OCI-LY1 (cell line): ENCODE data around the gene TPSD1.

ENCODE experiments used
- H2AFZ ChIP-seq: fragments of 200-600 bp; sonication (generic), shearing (Covaris generic); 2 replicates; pipeline ENCODE4 v1.6.0; 2014; ENCODE audit warnings: antibody characterized with exemption, mild to moderate bottlenecking, low read length
- H3F3A ChIP-seq: fragments of 200-600 bp; sonication (generic), shearing (Covaris generic); 2 replicates; pipeline ENCODE4 v1.6.0; 2014; ENCODE audit warnings: mild to moderate bottlenecking, antibody characterized with exemption, low read length, moderate library complexity; ENCODE audit not compliant: insufficient read depth
- H3K27ac ChIP-seq: fragments of 200-600 bp; sonication (generic); 2 replicates; pipeline ENCODE4 v1.5.1; 2014; ENCODE audit warnings: low read length, mixed run types, mild to moderate bottlenecking, low read depth; ENCODE audit not compliant: poor library complexity, severe bottlenecking
- H3K27me3 ChIP-seq: fragments of 200-600 bp; sonication (generic); 2 replicates; pipeline ENCODE4 v1.6.0; 2014; ENCODE audit warnings: antibody characterized with exemption, mild to moderate bottlenecking, low read length, moderate library complexity; ENCODE audit not compliant: insufficient read depth
- H3K36me3 ChIP-seq: fragments of 200-600 bp; sonication (generic); 2 replicates; pipeline ENCODE4 v1.6.1; 2014; ENCODE audit warnings: mild to moderate bottlenecking, antibody characterized with exemption, low read length, moderate library complexity, mixed read lengths; ENCODE audit not compliant: insufficient read depth
- H3K4me1 ChIP-seq: fragments of 200-600 bp; sonication (generic); 2 replicates; pipeline ENCODE4 v1.5.1; 2014; ENCODE audit warnings: mild to moderate bottlenecking, low read length, moderate library complexity; ENCODE audit not compliant: insufficient read depth, severe bottlenecking
- H3K4me2 ChIP-seq: fragments of 200-600 bp; sonication (generic), shearing (Covaris generic); 2 replicates; pipeline ENCODE4 v1.6.1; 2014; ENCODE audit warnings: low read length
- H3K4me3 ChIP-seq: fragments of 200-600 bp; sonication (generic); 2 replicates; pipeline ENCODE4 v1.5.1; 2014; ENCODE audit warnings: low read length, low read depth, mild to moderate bottlenecking, mixed read lengths; ENCODE audit not compliant: poor library complexity, severe bottlenecking
- H3K79me2 ChIP-seq: fragments of 200-600 bp; shearing (Covaris generic); 2 replicates; pipeline ENCODE4 v1.6.1; 2016; ENCODE audit warnings: mixed run types, low read length, mixed read lengths; ENCODE audit not compliant: insufficient read depth
- H3K9ac ChIP-seq: fragments of 200-600 bp; sonication (generic), shearing (Covaris generic); 2 replicates; pipeline ENCODE4 v1.6.1; 2014; ENCODE audit warnings: mild to moderate bottlenecking, low read length, mixed read lengths
- H3K9me2 ChIP-seq: fragments of 200-600 bp; sonication (generic), shearing (Covaris generic); 2 replicates; pipeline ENCODE4 v1.6.1; 2014; ENCODE audit warnings: low read depth, mild to moderate bottlenecking, low read length, mixed read lengths
- H3K9me3 ChIP-seq: fragments of 200-600 bp; shearing (Covaris generic); 2 replicates; pipeline ENCODE4 v1.6.1; 2014; ENCODE audit warnings: low read length, mixed read lengths
- H4K20me1 ChIP-seq: fragments of 200-600 bp; sonication (generic), shearing (Covaris generic); 2 replicates; pipeline ENCODE4 v1.6.0; 2016; ENCODE audit warnings: mild to moderate bottlenecking, low read length; ENCODE audit not compliant: insufficient read depth
- EZH2 ChIP-seq: fragments of 200-600 bp; sonication (generic), shearing (Covaris generic); IDR thresholded peaks from 2 replicates; pipeline ENCODE4 v1.8.0; 2017; ENCODE audit warnings: borderline replicate concordance, mixed run types, mild to moderate bottlenecking, antibody characterized with exemption, low read length, moderate library complexity, mixed read lengths
- TF ChIP-seq, protein P1 (sequence below): fragments of 200-600 bp; sonication (generic), shearing (Covaris generic); IDR thresholded peaks from 2 replicates; pipeline ENCODE4 v1.5.1; 2017; ENCODE audit warnings: mild to moderate bottlenecking, antibody characterized with exemption, low read length, moderate library complexity, mixed read lengths

The TPSD1 gene

DNA sequence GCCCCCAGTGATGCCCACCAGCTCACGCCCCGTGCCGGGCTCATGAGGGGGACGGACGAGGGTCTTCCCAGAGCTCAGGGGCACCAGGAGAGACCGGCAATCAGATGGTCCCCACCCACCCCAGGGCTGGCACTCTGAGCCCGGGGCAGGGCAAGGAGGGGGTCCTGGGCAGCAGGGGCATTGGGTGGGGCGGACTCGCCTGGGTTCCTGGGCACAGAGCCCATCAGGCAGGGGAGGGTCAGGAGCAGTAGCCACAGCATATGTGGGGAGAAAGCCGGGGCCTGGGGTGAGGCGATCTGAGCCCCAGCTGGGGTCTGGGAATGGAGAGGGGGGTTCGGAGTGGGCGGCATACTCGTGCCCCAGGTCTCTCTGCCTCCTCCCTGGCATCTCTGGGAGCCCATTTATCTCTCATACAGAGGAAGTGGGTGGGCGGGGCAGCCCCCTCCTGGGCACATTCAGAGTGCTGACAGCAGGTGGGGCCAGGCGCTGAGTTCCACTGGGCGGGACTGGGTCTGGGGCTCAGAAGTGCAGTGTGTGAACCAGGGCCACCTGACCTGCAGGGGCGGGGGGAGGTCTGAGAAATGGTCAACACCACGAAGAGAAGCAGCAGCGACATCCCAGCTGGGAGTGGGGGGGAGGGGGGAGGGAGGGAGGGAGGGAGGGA lies 33.1 kb downstream of the TPSD1 start:
- Histone ChIP-seq H3K36me3 (no peaks in the 10 kb centered on the region), H3K27ac (no peak overlapping the region), H3K9me2 (no peaks in the 10 kb centered on the region), H3K4me3 (no peak overlapping the region), H3K4me2 (no peak overlapping the region), H3K9me3 (no peaks in the 10 kb centered on the region), H3K4me1 (no peaks in the 10 kb centered on the region), H3F3A (no peaks in the 10 kb centered on the region), H3K79me2 (no peaks in the 10 kb centered on the region), H4K20me1 (no peaks in the 10 kb centered on the region), H3K9ac (no peak overlapping the region), H2AFZ (no peak overlapping the region), H3K27me3 (0 out of 2 replicates have a peak, but pooled peaks cover 12% of the 10 kb centered on the region)
- TF ChIP-seq, protein P1, sequence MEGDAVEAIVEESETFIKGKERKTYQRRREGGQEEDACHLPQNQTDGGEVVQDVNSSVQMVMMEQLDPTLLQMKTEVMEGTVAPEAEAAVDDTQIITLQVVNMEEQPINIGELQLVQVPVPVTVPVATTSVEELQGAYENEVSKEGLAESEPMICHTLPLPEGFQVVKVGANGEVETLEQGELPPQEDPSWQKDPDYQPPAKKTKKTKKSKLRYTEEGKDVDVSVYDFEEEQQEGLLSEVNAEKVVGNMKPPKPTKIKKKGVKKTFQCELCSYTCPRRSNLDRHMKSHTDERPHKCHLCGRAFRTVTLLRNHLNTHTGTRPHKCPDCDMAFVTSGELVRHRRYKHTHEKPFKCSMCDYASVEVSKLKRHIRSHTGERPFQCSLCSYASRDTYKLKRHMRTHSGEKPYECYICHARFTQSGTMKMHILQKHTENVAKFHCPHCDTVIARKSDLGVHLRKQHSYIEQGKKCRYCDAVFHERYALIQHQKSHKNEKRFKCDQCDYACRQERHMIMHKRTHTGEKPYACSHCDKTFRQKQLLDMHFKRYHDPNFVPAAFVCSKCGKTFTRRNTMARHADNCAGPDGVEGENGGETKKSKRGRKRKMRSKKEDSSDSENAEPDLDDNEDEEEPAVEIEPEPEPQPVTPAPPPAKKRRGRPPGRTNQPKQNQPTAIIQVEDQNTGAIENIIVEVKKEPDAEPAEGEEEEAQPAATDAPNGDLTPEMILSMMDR: no peak
- TF ChIP-seq EZH2: no peak

DNA sequence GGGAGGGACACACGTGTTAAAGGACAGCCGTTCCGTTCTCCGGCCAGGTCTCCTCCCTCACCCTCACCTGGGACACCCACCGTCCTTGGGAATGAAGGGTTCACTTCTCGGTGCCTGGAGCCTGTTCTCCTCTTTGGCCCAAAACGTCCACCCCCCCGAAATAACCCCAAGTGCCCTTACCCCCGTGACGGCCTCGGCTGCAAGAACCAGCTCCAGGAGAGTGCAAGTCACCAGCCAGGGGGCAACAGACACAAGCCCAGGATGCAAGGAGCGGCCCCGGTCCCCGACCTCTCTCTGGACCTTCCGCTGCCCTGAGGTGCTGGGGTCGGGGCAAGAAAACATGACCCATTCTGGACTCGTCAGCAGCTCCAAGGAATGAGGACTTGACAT lies 33.6 kb downstream of the TPSD1 start:
- no peaks in the 10 kb centered on the region for H3K79me2 ChIP-seq
- no peak overlapping the region for H3K27ac ChIP-seq
- 0 out of 2 replicates have a peak, but pooled peaks cover 12% of the 10 kb centered on the region for H3K27me3 ChIP-seq
- no peak overlapping the region for H3K9ac ChIP-seq
- H3K36me3 ChIP-seq: no peaks in the 10 kb centered on the region
- TF ChIP-seq, protein P1: no peak
- no peak for TF ChIP-seq EZH2
- H2AFZ ChIP-seq: no peak overlapping the region
- no peaks in the 10 kb centered on the region for H3K9me2 ChIP-seq
- no peak overlapping the region for H3K4me3 ChIP-seq
- no peaks in the 10 kb centered on the region for H3K9me3 ChIP-seq
- H3F3A ChIP-seq: no peaks in the 10 kb centered on the region
- no peaks in the 10 kb centered on the region for H3K4me1 ChIP-seq
- H3K4me2 ChIP-seq: no peak overlapping the region
- no peaks in the 10 kb centered on the region for H4K20me1 ChIP-seq

DNA sequence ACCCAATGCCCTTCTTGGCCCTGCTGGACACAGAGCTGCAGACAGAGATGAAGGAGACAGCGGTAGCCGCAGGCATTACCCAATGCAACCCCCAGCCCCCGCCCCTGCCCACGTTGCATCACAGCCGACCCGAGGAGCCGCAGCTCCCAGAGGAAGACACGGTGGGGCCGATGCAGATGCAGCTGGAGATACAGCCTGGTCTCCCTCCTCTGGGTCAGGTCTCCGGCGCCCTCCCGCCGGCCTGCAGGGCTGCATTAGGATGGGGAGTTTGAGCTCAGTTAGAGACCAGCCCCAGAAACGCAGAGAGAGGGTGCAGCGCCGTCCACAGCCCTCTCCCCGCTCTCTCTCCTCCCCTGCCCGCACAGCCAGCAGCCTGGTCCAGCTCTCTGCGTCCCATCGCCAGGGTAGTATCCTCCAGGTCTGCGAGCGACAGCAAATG lies 34.2 kb downstream of the TPSD1 start:
- Histone ChIP-seq H3F3A (no peaks in the 10 kb centered on the region), H3K27me3 (0 out of 2 replicates have a peak, but pooled peaks cover 12% of the 10 kb centered on the region), H3K4me1 (no peaks in the 10 kb centered on the region), H3K9ac (no peak overlapping the region), H3K9me3 (no peaks in the 10 kb centered on the region), H3K9me2 (no peaks in the 10 kb centered on the region), H3K79me2 (no peaks in the 10 kb centered on the region), H3K4me3 (no peak overlapping the region), H4K20me1 (no peaks in the 10 kb centered on the region), H3K36me3 (no peaks in the 10 kb centered on the region), H3K4me2 (no peak overlapping the region), H3K27ac (no peak overlapping the region), H2AFZ (no peak overlapping the region)
- TF ChIP-seq, protein P1: no peak
- TF ChIP-seq EZH2: no peak
